Nephron (organoid): Measurements from ENCODE around the gene D2HGDH.

ENCODE experiments used
- H3K27ac Mint-ChIP-seq, 3 experiments: 2 replicates each; pipeline ENCODE4 v1.8.0; 2020; ENCODE audit warnings: mixed read lengths in 3 of 3, mild to moderate bottlenecking in 2 of 3, moderate library complexity in 1 of 3
- H3K27me3 Mint-ChIP-seq: 2 replicates; pipeline ENCODE4 v1.8.0; 2021; ENCODE audit warnings: low read depth, mild to moderate bottlenecking, moderate library complexity, mixed read lengths
- H3K36me3 Mint-ChIP-seq: 2 replicates; pipeline ENCODE4 v1.8.0; 2020; ENCODE audit warnings: low read depth, mixed read lengths
- H3K4me1 Mint-ChIP-seq: 2 replicates; pipeline ENCODE4 v1.8.0; 2020; ENCODE audit warnings: mixed read lengths
- H3K4me3 Mint-ChIP-seq, 3 experiments: 2 replicates each; pipeline ENCODE4 v1.8.0; 2020; ENCODE audit warnings: mild to moderate bottlenecking in 3 of 3, mixed read lengths in 3 of 3, moderate library complexity in 2 of 3
- H3K9me3 Mint-ChIP-seq: 2 replicates; pipeline ENCODE4 v1.8.0; 2020; ENCODE audit warnings: mixed read lengths
- TF ChIP-seq, protein P1 (sequence below), 3 experiments: fragments of 200-600 bp; sonication (generic); IDR thresholded peaks; one replicate each; pipeline ENCODE4 v1.5.0; 2021; ENCODE audit warnings: antibody characterized with exemption in 3 of 3; ENCODE audit not compliant: unreplicated experiment in 3 of 3

The D2HGDH gene

DNA sequence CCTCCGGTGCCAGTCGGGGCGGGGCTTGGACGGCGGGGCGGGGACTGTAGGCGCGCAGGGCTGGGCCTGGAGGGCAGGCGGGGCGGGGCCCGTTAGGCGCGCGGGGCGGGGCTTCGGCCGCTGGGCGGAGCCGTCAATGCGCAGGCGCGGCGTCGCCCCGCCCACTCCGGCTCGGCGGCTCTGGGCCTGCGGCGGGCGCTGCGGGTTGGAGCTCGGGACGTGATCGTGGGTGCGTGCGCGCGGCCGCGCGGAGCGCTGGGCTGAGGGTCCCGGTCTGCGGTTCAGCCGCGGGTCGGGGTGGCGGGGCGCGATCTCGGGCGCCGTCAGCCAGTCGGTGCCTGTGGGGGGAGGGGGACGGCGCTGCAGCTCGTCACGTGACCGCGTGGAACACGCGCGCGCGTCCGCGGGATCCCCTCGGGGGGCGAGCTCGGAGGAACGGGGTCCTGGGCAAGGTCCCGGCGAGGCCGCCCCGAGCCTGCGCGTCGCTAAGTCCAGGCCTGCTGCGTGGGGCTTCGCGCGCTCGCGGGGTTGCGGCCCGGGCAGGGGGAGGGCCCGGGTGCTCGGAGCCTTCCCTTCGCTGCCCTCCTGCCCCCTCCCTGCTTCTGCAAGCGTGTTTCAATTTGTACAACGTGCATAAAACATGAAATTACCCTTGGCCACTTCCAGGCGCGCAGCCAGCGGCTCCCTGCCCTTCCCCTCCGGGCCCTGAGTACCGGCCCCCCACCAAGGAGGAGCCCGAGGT lies at the start of gene D2HGDH:
Gene D2HGDH, plus strand, starts transcription at position 164 of the 742 bp plus-strand sequence. CDS start 595 bp downstream, outside the sequence.
- peaks cover 4% of the 10 kb centered on the region for H3K27me3 Mint-ChIP-seq
- H3K4me1 Mint-ChIP-seq, result peaks cover 7% of the 10 kb centered on the region
- H3K36me3 Mint-ChIP-seq, result peaks cover 5% of the 10 kb centered on the region
- peak within 1 kb of the TSS; percentile 81 to 88 (median 84) for H3K4me3 Mint-ChIP-seq
- H3K9me3 Mint-ChIP-seq, result no peaks in the 10 kb centered on the region
- H3K27ac Mint-ChIP-seq, result peak within 1 kb of the TSS in 2 of 3 experiments; percentile 62 to 81
- TF ChIP-seq, protein P1, sequence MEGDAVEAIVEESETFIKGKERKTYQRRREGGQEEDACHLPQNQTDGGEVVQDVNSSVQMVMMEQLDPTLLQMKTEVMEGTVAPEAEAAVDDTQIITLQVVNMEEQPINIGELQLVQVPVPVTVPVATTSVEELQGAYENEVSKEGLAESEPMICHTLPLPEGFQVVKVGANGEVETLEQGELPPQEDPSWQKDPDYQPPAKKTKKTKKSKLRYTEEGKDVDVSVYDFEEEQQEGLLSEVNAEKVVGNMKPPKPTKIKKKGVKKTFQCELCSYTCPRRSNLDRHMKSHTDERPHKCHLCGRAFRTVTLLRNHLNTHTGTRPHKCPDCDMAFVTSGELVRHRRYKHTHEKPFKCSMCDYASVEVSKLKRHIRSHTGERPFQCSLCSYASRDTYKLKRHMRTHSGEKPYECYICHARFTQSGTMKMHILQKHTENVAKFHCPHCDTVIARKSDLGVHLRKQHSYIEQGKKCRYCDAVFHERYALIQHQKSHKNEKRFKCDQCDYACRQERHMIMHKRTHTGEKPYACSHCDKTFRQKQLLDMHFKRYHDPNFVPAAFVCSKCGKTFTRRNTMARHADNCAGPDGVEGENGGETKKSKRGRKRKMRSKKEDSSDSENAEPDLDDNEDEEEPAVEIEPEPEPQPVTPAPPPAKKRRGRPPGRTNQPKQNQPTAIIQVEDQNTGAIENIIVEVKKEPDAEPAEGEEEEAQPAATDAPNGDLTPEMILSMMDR (IDR thresholded peaks at IDR 0.05; ENCODE audit: unreplicated experiment in 3 of 3), result no peak

DNA sequence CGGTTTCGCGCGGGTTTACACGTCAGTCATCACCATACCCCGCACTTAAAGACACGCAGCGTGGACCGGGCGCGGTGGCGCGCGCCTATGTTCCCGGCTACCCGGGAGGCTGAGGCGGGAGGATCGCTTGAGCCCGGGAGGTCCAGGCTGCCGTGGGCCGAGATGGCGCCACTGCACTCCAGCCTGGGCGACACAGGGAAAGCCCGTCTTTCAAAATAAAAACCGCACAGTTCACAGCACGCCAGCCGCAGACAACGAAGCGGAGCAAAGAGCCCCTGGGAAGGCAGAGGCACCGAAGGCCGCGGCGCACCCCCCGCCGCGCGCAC lies 48.1 kb upstream of the D2HGDH start:
- no peaks in the 10 kb centered on the region for H3K9me3 Mint-ChIP-seq
- peak overlapping the region; percentile 93 to 96 (median 94) for H3K4me3 Mint-ChIP-seq
- TF ChIP-seq, protein P1 (IDR thresholded peaks at IDR 0.05; ENCODE audit: unreplicated experiment in 3 of 3), result no peak
- H3K36me3 Mint-ChIP-seq, result peaks cover 32% of the 10 kb centered on the region
- peak overlapping the region; percentile 59 to 88 (median 85) for H3K27ac Mint-ChIP-seq
- no peaks in the 10 kb centered on the region for H3K27me3 Mint-ChIP-seq
- peaks cover 13% of the 10 kb centered on the region for H3K4me1 Mint-ChIP-seq

DNA sequence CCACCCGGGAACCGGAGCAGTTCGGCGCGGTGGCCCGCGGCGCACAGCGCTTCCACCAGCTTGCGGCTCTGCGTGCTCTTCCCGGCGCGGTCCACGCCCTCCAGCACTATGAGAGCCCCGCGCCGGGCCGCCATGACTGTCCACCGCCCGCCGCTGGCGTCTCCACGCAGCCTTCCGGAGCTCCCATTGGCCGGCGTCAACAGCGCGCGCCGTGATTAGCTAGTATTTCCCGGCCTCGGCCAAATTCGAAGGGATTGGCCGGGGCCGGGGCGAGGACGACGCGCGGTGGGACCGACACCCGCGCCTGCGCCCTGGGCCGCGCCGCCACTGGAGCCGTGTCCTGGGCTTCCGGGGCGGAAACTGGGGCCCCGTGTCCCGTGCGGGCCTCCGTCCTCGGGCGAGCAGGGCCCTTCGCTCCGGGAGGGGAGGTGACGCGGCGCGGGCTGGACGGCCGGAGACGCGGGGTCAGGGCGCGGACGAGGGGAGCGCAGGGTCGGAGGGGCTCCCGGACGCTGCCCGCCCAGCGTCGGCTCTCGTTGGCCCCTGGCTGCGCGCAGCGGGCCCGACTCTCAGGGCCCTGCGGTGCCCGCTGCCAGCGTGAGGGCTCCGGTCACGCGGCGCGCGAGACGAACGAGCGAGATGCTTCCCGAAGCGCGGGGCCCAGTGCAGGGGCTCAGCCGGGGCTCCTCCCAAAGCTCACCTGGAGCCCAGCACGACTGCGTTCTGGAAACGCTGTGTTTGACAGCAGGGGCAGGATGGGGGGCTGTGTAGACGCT lies 47.6 kb upstream of the D2HGDH start, which contains the start of gene DTYMK:
Gene DTYMK, minus strand, starts transcription at position 166 of the 776 bp plus-strand sequence. Its CDS starts 32 bp downstream, at position 134.
- peak within 1 kb of the TSS; percentile 82 to 92 (median 89) for H3K27ac Mint-ChIP-seq
- H3K27me3 Mint-ChIP-seq, result no peaks in the 10 kb centered on the region
- TF ChIP-seq, protein P1 (IDR thresholded peaks at IDR 0.05; ENCODE audit: unreplicated experiment in 3 of 3), result no peak
- H3K4me3 Mint-ChIP-seq, result peak within 1 kb of the TSS; percentile 93 to 96 (median 94)
- no peaks in the 10 kb centered on the region for H3K9me3 Mint-ChIP-seq
- H3K36me3 Mint-ChIP-seq, result peaks cover 26% of the 10 kb centered on the region
- peaks cover 13% of the 10 kb centered on the region for H3K4me1 Mint-ChIP-seq

DNA sequence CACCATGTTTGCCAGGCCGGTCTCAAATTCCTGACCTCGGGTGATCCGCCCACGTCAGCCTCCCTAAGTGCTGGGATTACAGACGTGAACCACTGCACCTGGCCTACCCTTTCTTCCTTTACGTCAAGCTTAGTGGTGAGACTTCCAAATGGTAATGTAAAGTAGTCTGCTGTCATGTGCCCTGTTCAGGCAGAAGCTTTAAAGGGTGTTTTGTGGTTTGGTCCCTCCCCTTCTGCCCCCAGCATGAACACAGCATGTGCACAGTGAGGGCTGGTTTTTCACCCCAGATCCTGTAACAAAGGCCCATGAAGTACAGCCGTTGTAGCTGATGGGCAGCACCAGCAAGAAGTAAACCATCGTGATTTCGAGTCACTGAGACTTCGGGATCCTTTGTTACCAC lies 45.1 kb upstream of the D2HGDH start:
- peaks cover 22% of the 10 kb centered on the region for H3K36me3 Mint-ChIP-seq
- H3K27me3 Mint-ChIP-seq, result no peaks in the 10 kb centered on the region
- no peaks in the 10 kb centered on the region for H3K9me3 Mint-ChIP-seq
- H3K27ac Mint-ChIP-seq, result peak overlapping the region in 1 of 3 experiments; percentile 28
- peak overlapping the region; percentile 63 to 70 (median 66) for H3K4me3 Mint-ChIP-seq
- TF ChIP-seq, protein P1 (IDR thresholded peaks at IDR 0.05; ENCODE audit: unreplicated experiment in 3 of 3), result no peak
- peaks cover 13% of the 10 kb centered on the region for H3K4me1 Mint-ChIP-seq

DNA sequence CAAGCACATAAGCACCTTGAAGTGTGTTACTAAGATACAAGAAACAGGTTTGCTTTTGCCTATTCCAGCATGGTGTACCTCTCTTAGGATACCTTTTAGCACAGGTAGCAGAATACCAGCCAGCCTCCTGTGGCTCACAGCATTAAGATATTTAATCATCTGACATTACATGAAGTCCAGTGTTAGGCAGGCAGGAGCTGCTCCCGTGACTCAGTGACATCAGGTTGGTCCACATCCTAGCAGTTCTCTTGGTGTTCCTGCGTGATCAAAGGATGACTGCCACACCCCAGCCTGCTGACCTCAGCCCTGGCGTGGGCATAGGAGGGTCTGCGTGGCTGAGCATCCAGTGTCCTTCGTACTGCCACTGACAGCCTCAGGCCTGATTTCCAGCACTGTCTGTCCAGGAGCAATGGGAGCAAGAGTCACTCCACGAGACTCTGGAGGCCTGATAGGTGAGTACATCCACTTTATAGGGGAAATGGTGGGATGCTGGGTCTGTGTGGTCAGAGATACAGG lies 44.2 kb upstream of the D2HGDH start:
- H3K9me3 Mint-ChIP-seq, result no peaks in the 10 kb centered on the region
- H3K4me1 Mint-ChIP-seq, result peaks cover 9% of the 10 kb centered on the region
- H3K27me3 Mint-ChIP-seq, result no peaks in the 10 kb centered on the region
- TF ChIP-seq, protein P1 (IDR thresholded peaks at IDR 0.05; ENCODE audit: unreplicated experiment in 3 of 3), result no peak
- H3K4me3 Mint-ChIP-seq, result no peak overlapping the region
- peaks cover 17% of the 10 kb centered on the region for H3K36me3 Mint-ChIP-seq
- no peak overlapping the region for H3K27ac Mint-ChIP-seq
